ENCODE results near the gene SP5.
"Not testable (repeated sequence)": the region's sequence is repeated elsewhere in the genome, so short reads cannot be mapped to it uniquely, and the experiment has no call there.

SP5 gene

GRCh38 chr2:170711196-170711773, 3.9 kb upstream of the SP5 start:
- no peak for DNase-seq (ENCODE audit: low read depth)

- DNase-seq (ENCODE audit: low read depth): no peak
Measured at GRCh38 chr2:170711774-170712652, 3.1 kb upstream of the SP5 start.

- no peak for DNase-seq (ENCODE audit: low read depth)
Measured at GRCh38 chr2:170712653-170713542, 2.2 kb upstream of the SP5 start.

- no peak for DNase-seq (ENCODE audit: low read depth)
Measured at GRCh38 chr2:170713543-170714380, 1.4 kb upstream of the SP5 start.

- DNase-seq (ENCODE audit: low read depth): no peak
Measured at GRCh38 chr2:170714381-170715061, 616 bp upstream of the SP5 start.

- DNase-seq (ENCODE audit: low read depth): no peak
Measured at GRCh38 chr2:170715932-170716777, 1.0 kb downstream of the SP5 start.

GRCh38 chr2:170716851-170717598, 1.9 kb downstream of the SP5 start:
- no peak for DNase-seq (ENCODE audit: low read depth)

GRCh38 chr2:170717599-170717963, 2.4 kb downstream of the SP5 start:
- DNase-seq (ENCODE audit: low read depth): no peak

GRCh38 chr2:170717991-170718589, 3.0 kb downstream of the SP5 start:
- DNase-seq (ENCODE audit: low read depth): no peak

GRCh38 chr2:170719810-170720209, 4.7 kb downstream of the SP5 start:
- no peak for DNase-seq (ENCODE audit: low read depth)

GRCh38 chr2:170721678-170722077, 6.5 kb downstream of the SP5 start:
- no peak for DNase-seq (ENCODE audit: low read depth)

GRCh38 chr2:170722301-170722700, 7.2 kb downstream of the SP5 start:
- DNase-seq (ENCODE audit: low read depth): no peak

- no peak for DNase-seq (ENCODE audit: low read depth)
Measured at GRCh38 chr2:170723446-170723958, 8.4 kb downstream of the SP5 start.

- no peak for DNase-seq (ENCODE audit: low read depth)
Measured at GRCh38 chr2:170733798-170734600, 18.9 kb downstream of the SP5 start.

GRCh38 chr2:170734601-170735000, 19.5 kb downstream of the SP5 start:
- DNase-seq (ENCODE audit: low read depth): not testable (repeated sequence)

GRCh38 chr2:170736628-170737027, 21.5 kb downstream of the SP5 start:
- DNase-seq (ENCODE audit: low read depth): no peak

- DNase-seq (ENCODE audit: low read depth): no peak
Measured at GRCh38 chr2:170737406-170737805, 22.3 kb downstream of the SP5 start.

- DNase-seq (ENCODE audit: low read depth): no peak
Measured at GRCh38 chr2:170737821-170738220, 22.7 kb downstream of the SP5 start.

Measured in non-pigmented ciliary epithelial cell (primary cell).